ENCODE measurements around the gene PRKAA1.
"Not testable (repeated sequence)": the region's sequence is repeated elsewhere in the genome, so short reads cannot be mapped to it uniquely, and the experiment has no call there.

PRKAA1 gene

GRCh38 chr5:40827188-40827977, 29.2 kb upstream of the PRKAA1 start:
- Histone ChIP-seq H3K9ac (ENCODE audit: low read length) (no peak overlapping the region), H4K20me1 (ENCODE audit: low read depth, low read length) (peaks cover 48% of the 10 kb centered on the region), H3K27me3 (ENCODE audit: low read length) (no peaks in the 10 kb centered on the region), H3F3A (ENCODE audit: insufficient read depth) (peaks cover 87% of the 10 kb centered on the region), H2AFZ (ENCODE audit: low read depth, low read length, severe bottlenecking) (no peak overlapping the region), H3K36me3 (ENCODE audit: low read length) (peaks cover 50% of the 10 kb centered on the region), H3K27ac (ENCODE audit: low read depth, low read length) (no peak overlapping the region), H3K9me3 (ENCODE audit: insufficient read depth, low read length) (no peaks in the 10 kb centered on the region), H3K79me2 (ENCODE audit: insufficient read depth, low read length) (peaks cover 24% of the 10 kb centered on the region), H3K9me2 (replicated peaks; ENCODE audit: insufficient read depth, low read length) (no peaks in the 10 kb centered on the region), H3K4me3 (ENCODE audit: insufficient read depth, low read length, poor library complexity, severe bottlenecking) (no peak overlapping the region), H3K4me2 (ENCODE audit: low read depth, low read length, poor library complexity, severe bottlenecking) (no peak overlapping the region)
- no peak for TF ChIP-seq CTCF (IDR thresholded peaks at IDR 0.05; ENCODE audit: insufficient read depth, low read length, poor library complexity, severe bottlenecking)
- TF ChIP-seq EZH2phosphoT487 (conservative IDR thresholded peaks at IDR 0.05; ENCODE audit: low read length): no peak

- Histone ChIP-seq H4K20me1 (ENCODE audit: low read depth, low read length) (peaks cover 40% of the 10 kb centered on the region), H3K9me2 (replicated peaks; ENCODE audit: insufficient read depth, low read length) (no peaks in the 10 kb centered on the region), H3K9me3 (ENCODE audit: insufficient read depth, low read length) (no peaks in the 10 kb centered on the region), H3K4me2 (ENCODE audit: low read depth, low read length, poor library complexity, severe bottlenecking) (no peak overlapping the region), H3F3A (ENCODE audit: insufficient read depth) (peaks cover 79% of the 10 kb centered on the region), H3K4me3 (ENCODE audit: insufficient read depth, low read length, poor library complexity, severe bottlenecking) (no peak overlapping the region), H2AFZ (ENCODE audit: low read depth, low read length, severe bottlenecking) (no peak overlapping the region), H3K79me2 (ENCODE audit: insufficient read depth, low read length) (peaks cover 17% of the 10 kb centered on the region), H3K27me3 (ENCODE audit: low read length) (no peaks in the 10 kb centered on the region), H3K36me3 (ENCODE audit: low read length) (peaks cover 42% of the 10 kb centered on the region), H3K9ac (ENCODE audit: low read length) (no peak overlapping the region), H3K27ac (ENCODE audit: low read depth, low read length) (no peak overlapping the region)
- no peak for TF ChIP-seq EZH2phosphoT487 (conservative IDR thresholded peaks at IDR 0.05; ENCODE audit: low read length)
- TF ChIP-seq CTCF (IDR thresholded peaks at IDR 0.05; ENCODE audit: insufficient read depth, low read length, poor library complexity, severe bottlenecking): no peak
Measured at GRCh38 chr5:40826489-40827187, 28.5 kb upstream of the PRKAA1 start.

GRCh38 chr5:40825461-40826043, 27.4 kb upstream of the PRKAA1 start:
- Histone ChIP-seq H3K36me3 (ENCODE audit: low read length) (peaks cover 32% of the 10 kb centered on the region), H3F3A (ENCODE audit: insufficient read depth) (peaks cover 68% of the 10 kb centered on the region), H4K20me1 (ENCODE audit: low read depth, low read length) (peaks cover 30% of the 10 kb centered on the region; the same call in 1 of the 2 replicates)
- H3K27ac ChIP-seq (ENCODE audit: low read depth, low read length); H3K4me3 ChIP-seq (ENCODE audit: insufficient read depth, low read length, poor library complexity, severe bottlenecking); H3K9me3 ChIP-seq (ENCODE audit: insufficient read depth, low read length); H3K79me2 ChIP-seq (ENCODE audit: insufficient read depth, low read length); H2AFZ ChIP-seq (ENCODE audit: low read depth, low read length, severe bottlenecking); H3K27me3 ChIP-seq (ENCODE audit: low read length); H3K4me2 ChIP-seq (ENCODE audit: low read depth, low read length, poor library complexity, severe bottlenecking); H3K9ac ChIP-seq (ENCODE audit: low read length); H3K9me2 ChIP-seq (replicated peaks; ENCODE audit: insufficient read depth, low read length): not testable (repeated sequence)

All from SU-DHL-6 (cell line).